Measurements from ENCODE around the gene CFTR.

- no peak for TF ChIP-seq TCF7L2 (IDR thresholded peaks at IDR 0.05; ENCODE audit: low read depth, low read length)
- TF ChIP-seq, protein P1, sequence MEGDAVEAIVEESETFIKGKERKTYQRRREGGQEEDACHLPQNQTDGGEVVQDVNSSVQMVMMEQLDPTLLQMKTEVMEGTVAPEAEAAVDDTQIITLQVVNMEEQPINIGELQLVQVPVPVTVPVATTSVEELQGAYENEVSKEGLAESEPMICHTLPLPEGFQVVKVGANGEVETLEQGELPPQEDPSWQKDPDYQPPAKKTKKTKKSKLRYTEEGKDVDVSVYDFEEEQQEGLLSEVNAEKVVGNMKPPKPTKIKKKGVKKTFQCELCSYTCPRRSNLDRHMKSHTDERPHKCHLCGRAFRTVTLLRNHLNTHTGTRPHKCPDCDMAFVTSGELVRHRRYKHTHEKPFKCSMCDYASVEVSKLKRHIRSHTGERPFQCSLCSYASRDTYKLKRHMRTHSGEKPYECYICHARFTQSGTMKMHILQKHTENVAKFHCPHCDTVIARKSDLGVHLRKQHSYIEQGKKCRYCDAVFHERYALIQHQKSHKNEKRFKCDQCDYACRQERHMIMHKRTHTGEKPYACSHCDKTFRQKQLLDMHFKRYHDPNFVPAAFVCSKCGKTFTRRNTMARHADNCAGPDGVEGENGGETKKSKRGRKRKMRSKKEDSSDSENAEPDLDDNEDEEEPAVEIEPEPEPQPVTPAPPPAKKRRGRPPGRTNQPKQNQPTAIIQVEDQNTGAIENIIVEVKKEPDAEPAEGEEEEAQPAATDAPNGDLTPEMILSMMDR (IDR thresholded peaks at IDR 0.05), result no peak
- TF ChIP-seq, protein P2, sequence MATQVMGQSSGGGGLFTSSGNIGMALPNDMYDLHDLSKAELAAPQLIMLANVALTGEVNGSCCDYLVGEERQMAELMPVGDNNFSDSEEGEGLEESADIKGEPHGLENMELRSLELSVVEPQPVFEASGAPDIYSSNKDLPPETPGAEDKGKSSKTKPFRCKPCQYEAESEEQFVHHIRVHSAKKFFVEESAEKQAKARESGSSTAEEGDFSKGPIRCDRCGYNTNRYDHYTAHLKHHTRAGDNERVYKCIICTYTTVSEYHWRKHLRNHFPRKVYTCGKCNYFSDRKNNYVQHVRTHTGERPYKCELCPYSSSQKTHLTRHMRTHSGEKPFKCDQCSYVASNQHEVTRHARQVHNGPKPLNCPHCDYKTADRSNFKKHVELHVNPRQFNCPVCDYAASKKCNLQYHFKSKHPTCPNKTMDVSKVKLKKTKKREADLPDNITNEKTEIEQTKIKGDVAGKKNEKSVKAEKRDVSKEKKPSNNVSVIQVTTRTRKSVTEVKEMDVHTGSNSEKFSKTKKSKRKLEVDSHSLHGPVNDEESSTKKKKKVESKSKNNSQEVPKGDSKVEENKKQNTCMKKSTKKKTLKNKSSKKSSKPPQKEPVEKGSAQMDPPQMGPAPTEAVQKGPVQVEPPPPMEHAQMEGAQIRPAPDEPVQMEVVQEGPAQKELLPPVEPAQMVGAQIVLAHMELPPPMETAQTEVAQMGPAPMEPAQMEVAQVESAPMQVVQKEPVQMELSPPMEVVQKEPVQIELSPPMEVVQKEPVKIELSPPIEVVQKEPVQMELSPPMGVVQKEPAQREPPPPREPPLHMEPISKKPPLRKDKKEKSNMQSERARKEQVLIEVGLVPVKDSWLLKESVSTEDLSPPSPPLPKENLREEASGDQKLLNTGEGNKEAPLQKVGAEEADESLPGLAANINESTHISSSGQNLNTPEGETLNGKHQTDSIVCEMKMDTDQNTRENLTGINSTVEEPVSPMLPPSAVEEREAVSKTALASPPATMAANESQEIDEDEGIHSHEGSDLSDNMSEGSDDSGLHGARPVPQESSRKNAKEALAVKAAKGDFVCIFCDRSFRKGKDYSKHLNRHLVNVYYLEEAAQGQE (IDR thresholded peaks at IDR 0.05; ENCODE audit: insufficient read depth in 1 of 2, low read depth in 2 of 2, low read length in 1 of 2), result no peak
- TF ChIP-seq POLR2AphosphoS5 (IDR thresholded peaks at IDR 0.05; ENCODE audit: low read depth, low read length), result no peak
- TF ChIP-seq SIN3A (IDR thresholded peaks at IDR 0.05; ENCODE audit: borderline replicate concordance, insufficient read depth, low read depth, low read length), result no peak
Observed at GRCh38 chr7:117531595-117532244, 51.9 kb downstream of the CFTR start.
